Measurements from ENCODE around the gene FMNL2. TPM values are rescaled to one million over a fixed set of nuclear protein-coding genes. Genes with fewer than 3 reads are reported as not detected.

The FMNL2 gene
- total and polyA plus RNA-seq, 10 donors: 8.8 to 59.3 (median 33.5) TPM

DNA sequence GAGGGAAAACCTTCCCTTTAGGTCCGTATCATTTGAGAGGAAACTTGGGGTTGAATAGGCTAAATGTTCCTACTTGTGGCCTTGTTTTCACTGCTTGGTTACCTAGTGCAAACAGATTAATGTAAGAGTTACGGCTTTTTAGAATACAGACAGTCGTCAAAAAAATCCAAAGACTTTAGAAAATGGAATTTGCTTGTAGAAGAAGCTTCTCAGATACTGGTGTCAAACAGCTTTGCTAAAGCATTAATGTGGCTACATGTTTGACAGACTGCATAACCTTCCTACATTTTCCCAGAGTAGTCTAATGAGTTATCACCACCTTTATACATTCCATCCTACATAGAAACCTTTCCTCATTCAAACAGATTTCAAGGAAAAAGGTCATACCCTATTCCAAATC is 114.6 kb downstream of the FMNL2 start:
- no peaks in the 10 kb centered on the region for H3K36me3 ChIP-seq
- TF ChIP-seq, protein P1, sequence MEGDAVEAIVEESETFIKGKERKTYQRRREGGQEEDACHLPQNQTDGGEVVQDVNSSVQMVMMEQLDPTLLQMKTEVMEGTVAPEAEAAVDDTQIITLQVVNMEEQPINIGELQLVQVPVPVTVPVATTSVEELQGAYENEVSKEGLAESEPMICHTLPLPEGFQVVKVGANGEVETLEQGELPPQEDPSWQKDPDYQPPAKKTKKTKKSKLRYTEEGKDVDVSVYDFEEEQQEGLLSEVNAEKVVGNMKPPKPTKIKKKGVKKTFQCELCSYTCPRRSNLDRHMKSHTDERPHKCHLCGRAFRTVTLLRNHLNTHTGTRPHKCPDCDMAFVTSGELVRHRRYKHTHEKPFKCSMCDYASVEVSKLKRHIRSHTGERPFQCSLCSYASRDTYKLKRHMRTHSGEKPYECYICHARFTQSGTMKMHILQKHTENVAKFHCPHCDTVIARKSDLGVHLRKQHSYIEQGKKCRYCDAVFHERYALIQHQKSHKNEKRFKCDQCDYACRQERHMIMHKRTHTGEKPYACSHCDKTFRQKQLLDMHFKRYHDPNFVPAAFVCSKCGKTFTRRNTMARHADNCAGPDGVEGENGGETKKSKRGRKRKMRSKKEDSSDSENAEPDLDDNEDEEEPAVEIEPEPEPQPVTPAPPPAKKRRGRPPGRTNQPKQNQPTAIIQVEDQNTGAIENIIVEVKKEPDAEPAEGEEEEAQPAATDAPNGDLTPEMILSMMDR (IDR thresholded peaks at IDR 0.05 in 8 of 11, conservative IDR thresholded peaks at IDR 0.05 in 3 of 11): no peak
- TF ChIP-seq POLR2A (IDR thresholded peaks at IDR 0.05) (no peak), POLR2AphosphoS5 (IDR thresholded peaks at IDR 0.05) (no peak)
- no peak overlapping the region for H3K27ac ChIP-seq
- H3K4me3 ChIP-seq: no peak overlapping the region
- DNase-seq: no peak
- intact Hi-C loops (cut with DNase I; ENCODE audit: low total_unique reads): no loop called here
- H3K27me3 ChIP-seq (replicated peaks in 1 of 7): no peaks in the 10 kb centered on the region
- H3K9me3 ChIP-seq: no peaks in the 10 kb centered on the region
- 92 to 96% (median 94%) methylated on average over 3 of the region's 3 CpGs for WGBS, 5 donors
- peaks cover 0 to 23% (median 1%) of the 10 kb centered on the region in 6 donors for H3K4me1 ChIP-seq

DNA sequence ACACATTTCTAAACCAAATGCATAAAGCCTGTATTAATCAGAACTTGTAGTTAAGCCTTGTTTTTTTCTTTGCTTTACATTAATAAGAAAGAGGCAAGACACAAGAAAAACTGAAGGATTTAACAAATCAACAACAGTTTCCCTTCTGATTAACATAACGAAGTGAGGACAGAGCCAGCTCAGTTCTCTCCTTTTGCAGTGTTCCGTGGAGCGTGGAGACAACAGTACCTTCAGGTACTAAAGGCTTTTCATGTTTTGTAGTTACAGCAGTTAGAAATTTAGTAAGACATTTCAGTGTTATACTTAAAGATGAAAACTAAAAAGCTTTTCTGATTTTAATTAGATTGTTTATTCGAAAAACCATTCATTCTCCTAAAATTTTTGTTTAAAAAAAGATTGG is 115.2 kb downstream of the FMNL2 start:
- H3K9me3 ChIP-seq: no peaks in the 10 kb centered on the region
- 87 to 93% (median 90%) methylated on average over 4 of the region's 4 CpGs for WGBS, 5 donors
- intact Hi-C loops (cut with DNase I; ENCODE audit: low total_unique reads): no loop called here

DNA sequence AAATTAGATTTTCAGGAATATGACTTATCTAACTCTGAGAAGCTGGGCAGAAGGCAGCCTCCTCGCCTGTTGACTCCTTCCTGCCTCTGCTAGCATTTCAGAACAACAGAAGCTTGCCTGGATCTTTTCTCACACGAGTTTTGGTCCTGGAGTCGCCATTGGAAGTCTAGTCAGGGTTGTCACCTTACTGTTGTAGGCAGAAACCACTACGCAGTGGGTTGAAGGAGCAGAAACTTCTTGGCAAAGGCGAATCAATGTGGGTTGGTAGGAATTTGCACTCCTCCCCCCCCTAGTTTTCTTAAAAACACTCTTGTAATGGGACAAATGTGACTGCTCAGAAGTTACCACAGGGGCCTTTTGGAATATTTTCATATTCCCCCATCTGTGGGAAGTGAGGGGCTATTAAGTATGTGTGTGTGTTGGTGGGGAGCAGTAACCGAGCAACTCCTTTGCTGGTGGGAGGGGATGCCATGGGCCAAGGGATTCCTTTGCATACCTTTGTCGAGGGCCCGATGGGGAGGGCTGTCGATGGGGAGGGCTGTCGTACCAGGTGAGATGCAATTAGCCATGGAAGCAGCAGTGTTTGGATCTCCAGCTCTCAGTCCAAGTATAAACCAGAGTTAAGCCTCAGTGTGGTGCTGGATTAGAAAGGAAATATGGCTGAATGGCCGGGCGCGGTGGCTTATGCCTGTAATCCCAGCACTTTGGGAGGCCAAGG is 117.4 kb downstream of the FMNL2 start:
- no peak for DNase-seq
- Histone ChIP-seq H3K9me3 (no peaks in the 10 kb centered on the region), H3K4me1 (no peaks in the 10 kb centered on the region), H3K27ac (no peak overlapping the region), H3K27me3 (replicated peaks in 1 of 7) (no peaks in the 10 kb centered on the region), H3K36me3 (no peaks in the 10 kb centered on the region), H3K4me3 (no peak overlapping the region)
- intact Hi-C loops (cut with DNase I; ENCODE audit: low total_unique reads): no loop called here
- TF ChIP-seq POLR2AphosphoS5 (IDR thresholded peaks at IDR 0.05): no peak
- TF ChIP-seq, protein P1 (IDR thresholded peaks at IDR 0.05 in 8 of 11, conservative IDR thresholded peaks at IDR 0.05 in 3 of 11): no peak
- TF ChIP-seq POLR2A (IDR thresholded peaks at IDR 0.05): no peak
- WGBS, 5 donors: 86 to 90% (median 86%) methylated on average over 13 of the region's 13 CpGs

More for the DNA sequence above, 115.2 kb downstream of the FMNL2 start:
- no peaks in the 10 kb centered on the region for H3K36me3 ChIP-seq
- no peak overlapping the region for H3K27ac ChIP-seq
- no peak for TF ChIP-seq POLR2A (IDR thresholded peaks at IDR 0.05)
- TF ChIP-seq, protein P1 (IDR thresholded peaks at IDR 0.05 in 8 of 11, conservative IDR thresholded peaks at IDR 0.05 in 3 of 11): no peak
- TF ChIP-seq POLR2AphosphoS5 (IDR thresholded peaks at IDR 0.05): no peak
- H3K4me1 ChIP-seq: peaks cover 0 to 17% (median 1%) of the 10 kb centered on the region in 6 donors
- DNase-seq: no peak
- no peak overlapping the region for H3K4me3 ChIP-seq
- H3K27me3 ChIP-seq (replicated peaks in 1 of 7): no peaks in the 10 kb centered on the region

DNA sequence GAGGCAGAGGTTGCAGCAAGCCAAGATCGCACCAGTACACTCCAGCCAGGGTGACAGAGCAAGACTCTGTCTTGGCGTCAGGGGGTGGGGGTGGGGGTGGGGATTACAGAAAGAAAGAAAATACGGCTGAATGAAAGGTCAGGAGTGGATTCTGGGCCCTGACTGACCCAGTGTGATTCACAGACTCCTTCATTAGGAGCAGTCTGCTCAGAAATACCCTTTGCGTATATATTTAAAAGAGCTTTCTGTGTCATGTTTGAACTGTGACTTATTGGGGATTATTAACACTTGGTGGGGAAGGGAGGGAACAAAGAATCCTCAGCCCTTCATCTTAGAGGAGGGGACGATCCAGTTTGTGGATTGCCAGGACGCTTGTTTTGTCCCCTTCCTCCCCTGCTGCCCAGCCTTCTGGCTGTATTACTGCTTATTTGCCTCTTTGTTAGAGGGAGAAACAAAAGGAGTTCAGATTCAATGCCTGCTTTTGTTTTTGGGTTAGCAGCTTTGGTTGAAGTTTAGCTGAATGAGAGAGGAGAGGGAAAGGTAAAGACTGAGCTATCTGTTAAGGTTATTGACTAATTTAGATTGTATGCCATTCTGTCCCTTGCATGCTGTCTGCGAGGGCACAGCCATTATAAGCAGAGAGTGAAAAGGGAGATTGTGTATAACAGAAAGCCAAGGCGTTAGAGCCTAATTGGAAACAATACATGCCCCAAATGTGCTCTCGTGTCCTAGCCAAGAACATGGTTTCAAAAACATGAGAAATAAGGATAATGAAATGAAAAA is 118.3 kb downstream of the FMNL2 start:
- Histone ChIP-seq H3K4me3 (no peak overlapping the region), H3K27me3 (replicated peaks in 1 of 7) (no peaks in the 10 kb centered on the region), H3K27ac (no peak overlapping the region), H3K4me1 (no peaks in the 10 kb centered on the region), H3K36me3 (no peaks in the 10 kb centered on the region), H3K9me3 (no peaks in the 10 kb centered on the region)
- intact Hi-C loops (cut with DNase I; ENCODE audit: low total_unique reads): no loop called here
- TF ChIP-seq POLR2AphosphoS5 (IDR thresholded peaks at IDR 0.05) (no peak), POLR2A (IDR thresholded peaks at IDR 0.05) (no peak)
- TF ChIP-seq, protein P1 (IDR thresholded peaks at IDR 0.05 in 8 of 11, conservative IDR thresholded peaks at IDR 0.05 in 3 of 11): no peak
- no peak for DNase-seq
- WGBS, 5 donors: 82 to 91% (median 86%) methylated on average over 9 of the region's 9 CpGs

Data from spleen (tissue), 11 donors.